Prostate gland (tissue), 2 donors: ENCODE measurements around the gene IFNAR1. TPM values are rescaled to one million over a fixed set of nuclear protein-coding genes. Genes with fewer than 3 reads are reported as not detected.

Source experiments
- DNase-seq: peaks from one replicate; pipeline ENCODE4 v3.0.0-alpha.2; 2019; ENCODE audit warnings: low spot score
- H3K27ac ChIP-seq, 2 donors: fragments of 200-600 bp; sonication (generic); 2 replicates each; pipeline ENCODE4 v1.5.1; 2017 to 2019
- H3K27me3 ChIP-seq: fragments of 200-600 bp; sonication (generic); replicated peaks from 2 replicates; pipeline ENCODE4 v1.5.1; 2019; ENCODE audit not compliant: insufficient read depth
- H3K36me3 ChIP-seq, 2 donors: fragments of 200-600 bp; sonication (generic); 1 replicate in 1 of 2; 2 replicates in 1 of 2; pipeline versions ENCODE4 v1.5.1 to v1.8.1; 2017 to 2019
- H3K4me1 ChIP-seq: fragments of 200-600 bp; sonication (generic); replicated peaks from 2 replicates; pipeline ENCODE4 v1.5.1; 2019
- H3K4me3 ChIP-seq, 2 donors: fragments of 200-600 bp; sonication (generic); 2 replicates each; pipeline ENCODE4 v1.5.1; 2017 to 2019
- H3K9me3 ChIP-seq: fragments of 200-600 bp; sonication (generic); 2 replicates; pipeline ENCODE4 v1.5.1; 2017
- POLR2A ChIP-seq: fragments of 450-650 bp; IDR thresholded peaks from one replicate; pipeline ENCODE4 v1.6.1; 2016; ENCODE audit warnings: antibody characterized with exemption, mild to moderate bottlenecking
- POLR2AphosphoS5 ChIP-seq: sonication (generic); formaldehyde crosslinking; IDR thresholded peaks from one replicate; pipeline ENCODE4 v1.6.1; 2017; ENCODE audit warnings: antibody characterized with exemption
- WGBS: methylation state at CpG from one replicate; pipeline ENCODE4 v1.1.5; 2018; 5-methylcytosine and 5-hydroxymethylcytosine counted together
- intact Hi-C: fragments of 100-400 bp; cut with DNase I; formaldehyde crosslinking; loops from one replicate; pipeline ENCODE4 v1.14.2; 2022
- total RNA-seq, 2 donors: library from RNA; depleted of rRNA; stranded (reverse); fragments of >200 nt; gene quantifications; one replicate each; pipeline ENCODE4 v1.1.0, GENCODE V29; 2016
- TF ChIP-seq, protein P1 (sequence below), 4 experiments: fragments of 200-600 bp in 2 of 4; fragments of 450-650 bp in 2 of 4; sonication (generic) in 2 of 4; IDR thresholded peaks; 1 replicate in 3 of 4; 2 replicates in 1 of 4; pipeline ENCODE4 v1.5.1; 2016 to 2019; ENCODE audit warnings: antibody characterized with exemption in 4 of 4, mild to moderate bottlenecking in 2 of 4, moderate library complexity in 2 of 4

The IFNAR1 gene
- total RNA-seq, 2 donors from 2014 or later = 29.8 to 34.4 TPM

DNA sequence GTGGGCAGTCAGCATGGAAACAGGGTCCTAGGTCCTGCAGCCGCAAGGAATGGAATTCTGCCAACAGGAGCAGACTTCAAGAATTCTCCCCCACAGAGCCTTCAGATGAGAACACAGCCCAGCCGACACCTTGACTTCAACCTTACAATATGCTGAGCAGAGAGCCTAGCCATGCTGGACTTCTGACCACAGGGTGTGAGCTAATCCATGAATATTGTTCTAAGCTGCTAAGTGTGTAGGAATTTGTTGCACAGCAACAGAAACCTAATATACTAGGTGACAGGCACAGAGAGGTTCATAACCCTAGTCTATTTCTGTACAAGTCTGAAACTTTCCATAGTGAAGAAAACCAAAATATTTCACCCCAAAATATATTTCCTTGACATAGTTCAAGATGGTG is 45.5 kb downstream of the IFNAR1 start:
- H3K27ac ChIP-seq = no peak overlapping the region
- no peak overlapping the region for H3K4me3 ChIP-seq
- no peaks in the 10 kb centered on the region for H3K27me3 ChIP-seq
- no peak for DNase-seq
- TF ChIP-seq POLR2A = no peak
- TF ChIP-seq, protein P1, sequence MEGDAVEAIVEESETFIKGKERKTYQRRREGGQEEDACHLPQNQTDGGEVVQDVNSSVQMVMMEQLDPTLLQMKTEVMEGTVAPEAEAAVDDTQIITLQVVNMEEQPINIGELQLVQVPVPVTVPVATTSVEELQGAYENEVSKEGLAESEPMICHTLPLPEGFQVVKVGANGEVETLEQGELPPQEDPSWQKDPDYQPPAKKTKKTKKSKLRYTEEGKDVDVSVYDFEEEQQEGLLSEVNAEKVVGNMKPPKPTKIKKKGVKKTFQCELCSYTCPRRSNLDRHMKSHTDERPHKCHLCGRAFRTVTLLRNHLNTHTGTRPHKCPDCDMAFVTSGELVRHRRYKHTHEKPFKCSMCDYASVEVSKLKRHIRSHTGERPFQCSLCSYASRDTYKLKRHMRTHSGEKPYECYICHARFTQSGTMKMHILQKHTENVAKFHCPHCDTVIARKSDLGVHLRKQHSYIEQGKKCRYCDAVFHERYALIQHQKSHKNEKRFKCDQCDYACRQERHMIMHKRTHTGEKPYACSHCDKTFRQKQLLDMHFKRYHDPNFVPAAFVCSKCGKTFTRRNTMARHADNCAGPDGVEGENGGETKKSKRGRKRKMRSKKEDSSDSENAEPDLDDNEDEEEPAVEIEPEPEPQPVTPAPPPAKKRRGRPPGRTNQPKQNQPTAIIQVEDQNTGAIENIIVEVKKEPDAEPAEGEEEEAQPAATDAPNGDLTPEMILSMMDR (IDR thresholded peaks at IDR 0.05) = no peak
- no peak for TF ChIP-seq POLR2AphosphoS5
- H3K4me1 ChIP-seq = no peaks in the 10 kb centered on the region
- no peaks in the 10 kb centered on the region for H3K9me3 ChIP-seq
- no peaks in the 10 kb centered on the region for H3K36me3 ChIP-seq
- WGBS = 94% methylated on average over 2 of the region's 2 CpGs
- intact Hi-C loops = no loop called here

DNA sequence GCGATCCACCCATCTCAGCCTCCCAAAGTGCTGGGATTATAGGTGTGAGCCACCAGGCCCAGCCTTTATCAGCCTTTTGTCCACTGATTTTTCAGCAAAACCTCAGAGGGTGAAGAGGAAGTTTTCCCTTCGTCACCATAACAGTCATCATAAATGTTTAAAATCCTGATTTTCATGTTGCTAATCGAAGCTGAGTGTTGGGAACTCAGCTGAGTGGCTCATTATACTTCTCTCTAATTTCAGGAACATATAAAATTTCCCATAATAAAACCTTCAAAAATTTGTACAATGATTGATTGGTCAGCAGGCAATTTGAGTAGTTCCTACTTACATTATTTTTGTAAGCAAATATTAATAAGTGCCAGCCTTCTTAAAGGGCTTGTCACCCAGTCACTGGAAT is 46.6 kb downstream of the IFNAR1 start:
- H3K36me3 ChIP-seq = no peaks in the 10 kb centered on the region
- no peaks in the 10 kb centered on the region for H3K27me3 ChIP-seq
- H3K4me1 ChIP-seq = no peaks in the 10 kb centered on the region
- intact Hi-C loops = no loop called here
- H3K9me3 ChIP-seq = no peaks in the 10 kb centered on the region
- WGBS = 80% methylated on average over 3 of the region's 3 CpGs
- no peak overlapping the region for H3K27ac ChIP-seq
- no peak overlapping the region for H3K4me3 ChIP-seq
- TF ChIP-seq POLR2AphosphoS5 = no peak
- no peak for TF ChIP-seq POLR2A
- TF ChIP-seq, protein P1 (IDR thresholded peaks at IDR 0.05) = no peak
- DNase-seq = no peak

DNA sequence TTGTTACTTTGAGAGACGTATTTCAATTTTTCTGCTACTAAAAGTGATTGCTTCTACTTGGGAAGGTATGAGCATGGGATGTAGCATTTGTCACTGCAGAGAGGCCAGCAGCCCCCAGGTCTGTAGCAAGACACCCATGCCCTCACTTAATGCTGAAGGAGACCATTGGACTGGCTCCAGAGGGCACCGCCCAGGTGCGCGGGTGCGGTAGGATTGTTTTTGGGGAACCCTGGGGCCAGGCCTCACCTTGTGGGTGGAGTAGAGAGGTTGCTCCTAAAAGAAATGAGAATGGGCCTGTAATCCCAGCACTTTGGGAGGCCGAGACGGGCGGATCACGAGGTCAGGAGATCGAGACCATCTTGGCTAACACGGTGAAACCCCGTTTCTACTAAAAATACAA is 47.8 kb downstream of the IFNAR1 start:
- WGBS = 94% methylated on average over 12 of the region's 12 CpGs
- DNase-seq = no peak
- Histone ChIP-seq H3K36me3 (no peaks in the 10 kb centered on the region), H3K4me3 (no peak overlapping the region), H3K27ac (no peak overlapping the region), H3K4me1 (no peaks in the 10 kb centered on the region), H3K9me3 (no peaks in the 10 kb centered on the region), H3K27me3 (no peaks in the 10 kb centered on the region)
- intact Hi-C loops = no loop called here
- no peak for TF ChIP-seq POLR2A
- TF ChIP-seq, protein P1 (IDR thresholded peaks at IDR 0.05) = no peak

DNA sequence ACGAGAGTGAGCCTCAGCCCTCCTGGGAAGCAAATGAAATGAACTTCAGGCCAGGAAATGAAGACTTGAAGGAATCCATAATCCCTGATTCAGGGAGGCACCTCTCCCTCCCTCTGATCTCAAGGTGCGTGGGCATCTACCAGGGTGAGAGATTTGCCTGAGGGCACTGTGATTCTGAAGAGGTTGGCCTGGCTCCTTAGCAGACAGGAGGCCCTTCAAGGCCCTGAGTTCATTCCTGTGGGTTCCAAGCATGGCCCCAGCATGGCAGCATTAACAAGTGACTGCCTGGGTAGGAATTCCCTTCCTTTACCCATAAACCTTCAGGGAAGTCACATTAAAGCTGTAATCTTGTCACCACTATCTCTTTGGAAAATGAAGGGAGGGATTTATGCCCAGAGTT is 48.7 kb downstream of the IFNAR1 start:
- Histone ChIP-seq H3K27me3 (no peaks in the 10 kb centered on the region), H3K4me3 (no peak overlapping the region), H3K9me3 (no peaks in the 10 kb centered on the region), H3K36me3 (no peaks in the 10 kb centered on the region), H3K4me1 (no peaks in the 10 kb centered on the region), H3K27ac (no peak overlapping the region)
- TF ChIP-seq, protein P1 (IDR thresholded peaks at IDR 0.05) = no peak
- TF ChIP-seq POLR2A = no peak
- TF ChIP-seq POLR2AphosphoS5 = no peak
- intact Hi-C loops = no loop called here
- DNase-seq = no peak
- 82% methylated on average over 2 of the region's 2 CpGs for WGBS

DNA sequence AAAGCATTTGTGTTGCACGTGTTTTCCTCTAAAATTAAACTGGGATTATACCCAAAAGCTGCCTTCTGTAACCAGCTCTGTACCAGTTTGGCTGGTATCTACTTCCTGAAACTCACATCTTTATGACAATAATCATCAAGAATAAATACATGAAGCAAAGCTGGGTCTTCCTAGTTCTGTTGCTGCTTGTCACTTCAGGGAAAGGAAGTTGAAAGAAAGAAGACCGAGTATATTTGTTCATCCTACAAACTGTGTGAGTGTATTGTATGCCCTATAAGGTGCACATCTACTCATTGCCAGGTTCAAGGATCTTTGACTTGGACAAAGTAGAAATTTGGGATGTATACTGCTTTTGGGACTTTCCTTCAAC is 49.3 kb downstream of the IFNAR1 start:
- no peak overlapping the region for H3K4me3 ChIP-seq
- WGBS = 41% methylated on average over 2 of the region's 2 CpGs
- TF ChIP-seq, protein P1 (IDR thresholded peaks at IDR 0.05) = no peak
- TF ChIP-seq POLR2AphosphoS5 (no peak), POLR2A (no peak)
- H3K27me3 ChIP-seq = no peaks in the 10 kb centered on the region
- intact Hi-C loops = no loop called here
- H3K9me3 ChIP-seq = no peaks in the 10 kb centered on the region
- DNase-seq = no peak
- H3K36me3 ChIP-seq = no peaks in the 10 kb centered on the region
- no peaks in the 10 kb centered on the region for H3K4me1 ChIP-seq
- H3K27ac ChIP-seq = no peak overlapping the region
